ENCODE results near the gene PATJ. TPM values are rescaled to one million over a fixed set of nuclear protein-coding genes. Genes with fewer than 3 reads are reported as not detected.
"Not testable (repeated sequence)": the region's sequence is repeated elsewhere in the genome, so short reads cannot be mapped to it uniquely, and the experiment has no call there.

The PATJ gene
- total RNA-seq, 1 donor from 2014 or later, result 10.7 TPM

DNA sequence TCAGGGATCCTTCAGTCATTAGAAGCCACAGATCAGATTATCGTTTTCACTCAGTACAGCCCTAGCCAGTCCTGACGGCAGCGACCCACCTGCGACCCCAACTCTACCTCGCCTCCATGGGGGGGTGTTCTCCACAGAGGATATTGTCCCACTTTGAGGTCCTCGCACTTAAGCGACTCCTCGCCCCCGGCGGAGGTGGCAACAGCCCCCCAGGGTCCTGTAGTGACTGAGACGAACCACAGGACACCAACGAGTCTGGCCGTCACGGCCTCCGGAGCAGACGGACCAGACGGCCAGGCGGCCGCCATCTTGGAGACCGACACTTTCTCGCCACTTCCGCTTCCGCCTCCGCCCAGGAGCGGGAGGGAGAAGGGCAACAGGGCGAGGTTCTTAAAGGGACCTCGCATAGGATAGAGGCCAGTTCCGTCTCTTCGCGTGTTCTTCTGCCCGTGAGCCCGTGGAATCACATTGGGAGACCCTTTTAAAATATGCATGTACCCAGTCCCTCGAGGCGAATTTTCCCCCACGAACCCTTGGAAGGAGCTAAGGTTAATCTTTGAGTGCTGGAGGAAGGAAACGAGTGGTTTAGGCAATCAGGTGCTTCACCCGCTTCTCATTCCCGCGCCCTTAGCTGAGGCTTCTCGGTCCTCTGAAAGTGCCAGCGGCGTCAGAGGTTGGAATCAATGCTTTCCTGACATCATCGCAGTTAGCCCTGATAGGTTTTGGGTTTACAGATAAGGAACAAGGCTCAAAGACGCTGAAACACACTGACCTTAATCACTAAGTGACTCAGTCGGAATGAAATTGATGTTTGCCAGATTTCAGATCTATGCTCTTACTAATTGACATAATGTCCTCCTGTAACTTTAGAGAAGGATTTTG lies 17.2 kb upstream of the PATJ start, which contains the start of gene TM2D1:
TM2D1 (minus strand) TSS at position 329 of the 882 bp plus-strand sequence; CDS start at position 308, 21 bp downstream.
- no peak for DNase-seq (ENCODE audit: low spot score)
- peaks cover 2% of the 10 kb centered on the region for H3K36me3 Mint-ChIP-seq (ENCODE audit: low read depth)
- H3K4me3 Mint-ChIP-seq (ENCODE audit: unreplicated experiment), result peak within 1 kb of the TSS; percentile 97
- no peaks in the 10 kb centered on the region for H3K9me3 Mint-ChIP-seq (ENCODE audit: low read depth)
- peak within 1 kb of the TSS; percentile 98 for H3K27ac Mint-ChIP-seq (ENCODE audit: unreplicated experiment)
- no peak for TF ChIP-seq CTCF (IDR thresholded peaks at IDR 0.05)
- no peaks in the 10 kb centered on the region for H3K27me3 Mint-ChIP-seq (ENCODE audit: low read depth)
- H3K4me1 Mint-ChIP-seq (ENCODE audit: low read depth), result peaks cover 21% of the 10 kb centered on the region

- TF ChIP-seq CTCF (IDR thresholded peaks at IDR 0.05), result no peak
- Mint-ChIP-seq H3K36me3 (ENCODE audit: low read depth) (no peaks in the 10 kb centered on the region), H3K4me1 (ENCODE audit: low read depth) (peaks cover 21% of the 10 kb centered on the region), H3K27me3 (ENCODE audit: low read depth) (no peaks in the 10 kb centered on the region), H3K4me3 (ENCODE audit: unreplicated experiment) (no peak overlapping the region), H3K9me3 (ENCODE audit: low read depth) (no peaks in the 10 kb centered on the region), H3K27ac (ENCODE audit: unreplicated experiment) (no peak overlapping the region)
- no peak for DNase-seq (ENCODE audit: low spot score)
Measured at GRCh38 chr1:61727544-61727943, 14.7 kb upstream of the PATJ start.

DNA sequence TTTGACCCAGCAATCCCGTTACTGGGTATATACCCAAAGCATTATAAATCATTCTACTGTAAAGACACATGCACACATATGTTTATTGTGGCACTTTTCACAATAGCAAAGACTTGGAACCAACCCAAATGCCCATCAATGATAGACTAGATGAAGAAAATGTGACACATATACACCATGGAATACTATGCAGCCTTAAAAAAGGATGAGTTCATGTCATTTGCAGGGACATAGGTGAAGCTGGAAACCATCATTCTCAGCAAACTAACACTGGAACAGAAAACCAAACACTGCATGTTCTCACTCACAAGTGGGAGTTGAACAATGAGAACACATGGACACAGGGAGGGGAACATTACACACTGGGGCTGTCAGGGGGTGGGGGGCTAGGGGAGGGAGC lies 11.6 kb upstream of the PATJ start:
- not testable (repeated sequence) for H3K9me3 Mint-ChIP-seq (ENCODE audit: low read depth); DNase-seq (ENCODE audit: low spot score); H3K4me3 Mint-ChIP-seq (ENCODE audit: unreplicated experiment); H3K4me1 Mint-ChIP-seq (ENCODE audit: low read depth); H3K27ac Mint-ChIP-seq (ENCODE audit: unreplicated experiment); H3K27me3 Mint-ChIP-seq (ENCODE audit: low read depth); H3K36me3 Mint-ChIP-seq (ENCODE audit: low read depth)

GRCh38 chr1:61732726-61733125 lies 9.6 kb upstream of the PATJ start:
- DNase-seq (ENCODE audit: low spot score), result no peak
- Mint-ChIP-seq H3K4me1 (ENCODE audit: low read depth) (no peaks in the 10 kb centered on the region), H3K4me3 (ENCODE audit: unreplicated experiment) (no peak overlapping the region), H3K27me3 (ENCODE audit: low read depth) (no peaks in the 10 kb centered on the region), H3K9me3 (ENCODE audit: low read depth) (no peaks in the 10 kb centered on the region), H3K27ac (ENCODE audit: unreplicated experiment) (no peak overlapping the region), H3K36me3 (ENCODE audit: low read depth) (no peaks in the 10 kb centered on the region)
- no peak for TF ChIP-seq CTCF (IDR thresholded peaks at IDR 0.05)

DNA sequence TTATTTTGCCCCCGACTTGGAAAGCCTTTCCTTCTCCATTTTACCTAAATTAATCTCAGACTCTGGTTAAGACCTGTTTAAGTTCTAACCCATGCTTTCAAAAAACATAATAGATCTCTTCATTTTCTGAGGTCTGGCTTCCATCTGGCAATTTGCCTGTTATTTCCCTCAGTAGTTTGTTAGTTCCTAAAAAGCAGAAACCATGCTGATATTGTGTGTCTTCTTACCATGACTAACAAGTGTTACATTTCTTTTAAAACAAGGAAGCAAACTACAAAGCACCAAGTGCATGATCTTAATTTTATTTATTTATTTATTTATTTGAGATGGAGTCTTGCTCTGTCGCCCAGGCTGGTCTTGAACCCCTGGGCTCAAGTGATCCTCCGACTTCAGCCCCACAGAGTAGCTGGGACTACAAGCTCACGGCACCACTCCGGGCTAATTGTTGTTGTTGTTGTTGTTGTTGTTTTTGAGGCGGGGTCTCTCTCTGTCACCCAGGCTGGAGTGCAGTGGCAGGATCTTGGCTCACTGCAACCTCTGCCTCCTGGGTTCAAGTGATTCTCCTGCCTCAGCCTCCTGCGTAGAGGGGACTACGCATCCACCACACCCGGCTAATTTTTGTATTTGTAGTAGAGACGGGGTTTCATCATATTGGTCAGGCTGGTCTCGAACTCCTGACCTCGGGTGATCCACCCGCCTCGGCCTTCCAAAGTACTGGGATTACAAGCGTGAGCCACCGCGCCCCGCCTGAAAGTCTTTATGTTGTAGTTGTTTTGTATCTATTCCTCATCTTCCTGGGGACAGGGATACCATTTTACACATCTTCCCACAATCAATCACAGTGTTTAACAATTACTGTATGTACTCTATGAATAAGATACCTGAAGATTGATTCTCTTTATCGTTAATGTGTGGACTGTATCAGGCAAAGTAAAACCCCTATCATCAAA lies 1.3 kb upstream of the PATJ start:
- TF ChIP-seq CTCF (IDR thresholded peaks at IDR 0.05), result no peak
- no peak for DNase-seq (ENCODE audit: low spot score)
- no peak overlapping the region for H3K4me3 Mint-ChIP-seq (ENCODE audit: unreplicated experiment)
- no peaks in the 10 kb centered on the region for H3K36me3 Mint-ChIP-seq (ENCODE audit: low read depth)
- H3K27ac Mint-ChIP-seq (ENCODE audit: unreplicated experiment), result no peak overlapping the region
- peaks cover 25% of the 10 kb centered on the region for H3K4me1 Mint-ChIP-seq (ENCODE audit: low read depth)
- no peaks in the 10 kb centered on the region for H3K27me3 Mint-ChIP-seq (ENCODE audit: low read depth)
- H3K9me3 Mint-ChIP-seq (ENCODE audit: low read depth), result no peaks in the 10 kb centered on the region
